HEK293 (cell line): ENCODE results near the gene TRIM27.

Experiments
- CTCF ChIA-PET: fragments of 350-600 bp; formaldehyde crosslinking; extraction: SDS; loops from one replicate; lab custom pipeline; 2021; ENCODE audit warnings: antibody characterized with exemption; lab: Yijun Ruan, JAX
- POLR2A ChIA-PET: fragments of 300-600 bp; formaldehyde crosslinking; extraction: SDS; loops from one replicate; lab custom pipeline; 2020; ENCODE audit warnings: antibody characterized with exemption, inconsistent platforms; lab: Yijun Ruan, JAX
- H3K27ac ChIP-seq: fragments of 200-500 bp; sonication (Bioruptor generic); 2 replicates; pipeline ENCODE4 v1.5.1; 2014; ENCODE audit warnings: low read depth, low read length, control low read depth, inconsistent platforms; ENCODE audit errors: extremely low read depth
- H3K36me3 ChIP-seq, 2 experiments: fragments of 200-500 bp in 1 of 2; sonication (Bioruptor generic) in 1 of 2; 1 replicate in 1 of 2; 2 replicates in 1 of 2; pipeline ENCODE4 v1.5.1; 2014 to 2017; ENCODE audit warnings: inconsistent platforms in 2 of 2, low read length in 2 of 2; ENCODE audit not compliant: control insufficient read depth in 2 of 2, insufficient read depth in 1 of 2
- H3K4me1 ChIP-seq: fragments of 200-500 bp; sonication (Bioruptor generic); 2 replicates; pipeline ENCODE4 v1.5.1; 2014; ENCODE audit warnings: mild to moderate bottlenecking, low read length, inconsistent platforms; ENCODE audit not compliant: control insufficient read depth, insufficient read depth
- H3K4me3 ChIP-seq: 2 replicates; pipeline ENCODE4 v1.5.1; 2011; ENCODE audit warnings: low read depth, mild to moderate bottlenecking, control low read depth, low read length, moderate library complexity
- H3K9me3 ChIP-seq: fragments of 200-500 bp; sonication (Bioruptor generic); 2 replicates; pipeline ENCODE4 v1.5.1; 2014; ENCODE audit warnings: low read depth, low read length, inconsistent platforms; ENCODE audit not compliant: control insufficient read depth, insufficient read depth
- KLF8 ChIP-seq: fragments of 450-650 bp; formaldehyde crosslinking; IDR thresholded peaks from 2 replicates; pipeline ENCODE4 v1.5.1; 2016; ENCODE audit warnings: missing biosample characterization, missing genetic modification characterization
- KLF9 ChIP-seq: fragments of 450-650 bp; formaldehyde crosslinking; IDR thresholded peaks from 2 replicates; pipeline ENCODE4 v1.5.1; 2016; ENCODE audit warnings: missing biosample characterization, missing genetic modification characterization, low read depth
- PBX3 ChIP-seq: sonication (generic); formaldehyde crosslinking; IDR thresholded peaks from 2 replicates; pipeline ENCODE4 v1.8.1; 2022; ENCODE audit warnings: mild to moderate bottlenecking, moderate library complexity, missing genetic modification reagents
- PRDM10 ChIP-seq: fragments of 450-650 bp; formaldehyde crosslinking; IDR thresholded peaks from 2 replicates; pipeline ENCODE4 v1.5.1; 2016; ENCODE audit warnings: missing biosample characterization, missing genetic modification characterization
- SP3 ChIP-seq: fragments of 450-650 bp; formaldehyde crosslinking; IDR thresholded peaks from 2 replicates; pipeline ENCODE4 v1.5.1; 2016; ENCODE audit warnings: missing biosample characterization, missing genetic modification characterization
- SP7 ChIP-seq: fragments of 450-650 bp; formaldehyde crosslinking; IDR thresholded peaks from 2 replicates; pipeline ENCODE4 v1.5.1; 2016; ENCODE audit warnings: missing biosample characterization, missing genetic modification characterization
- TRIM28 ChIP-seq: IDR thresholded peaks from 2 replicates; pipeline ENCODE4 v1.6.1; 2011; ENCODE audit warnings: low read length, control low read depth, borderline replicate concordance
- YY1 ChIP-seq: fragments of 450-650 bp; formaldehyde crosslinking; IDR thresholded peaks from 2 replicates; pipeline ENCODE4 v1.5.1; 2018; ENCODE audit warnings: missing biosample characterization, missing genetic modification characterization
- ZBTB8A ChIP-seq: fragments of 450-650 bp; formaldehyde crosslinking; IDR thresholded peaks from 2 replicates; pipeline ENCODE4 v1.5.1; 2016; ENCODE audit warnings: missing biosample characterization, missing genetic modification characterization
- ZFP69B ChIP-seq: fragments of 450-650 bp; formaldehyde crosslinking; IDR thresholded peaks from 2 replicates; pipeline ENCODE4 v1.5.1; 2016; ENCODE audit warnings: missing biosample characterization, missing genetic modification characterization
- ZNF121 ChIP-seq: fragments of 450-650 bp; formaldehyde crosslinking; IDR thresholded peaks from 2 replicates; pipeline ENCODE4 v1.5.1; 2016; ENCODE audit warnings: missing biosample characterization, missing genetic modification characterization
- ZNF19 ChIP-seq: fragments of 450-650 bp; formaldehyde crosslinking; IDR thresholded peaks from 2 replicates; pipeline ENCODE4; 2016; ENCODE audit warnings: missing biosample characterization, missing genetic modification characterization, low read depth
- ZNF211 ChIP-seq: fragments of 450-650 bp; formaldehyde crosslinking; IDR thresholded peaks from 2 replicates; pipeline ENCODE4 v1.5.1; 2016; ENCODE audit warnings: low read depth, missing biosample characterization, missing genetic modification characterization
- ZNF366 ChIP-seq: fragments of 450-650 bp; formaldehyde crosslinking; conservative IDR thresholded peaks from 2 replicates; pipeline ENCODE4 v1.5.1; 2016; ENCODE audit warnings: missing biosample characterization, missing genetic modification characterization
- ZNF394 ChIP-seq: fragments of 450-650 bp; formaldehyde crosslinking; IDR thresholded peaks from 2 replicates; pipeline ENCODE4 v1.5.1; 2016; ENCODE audit warnings: missing biosample characterization, missing genetic modification characterization, mild to moderate bottlenecking, moderate library complexity, borderline replicate concordance
- ZNF426 ChIP-seq: fragments of 450-650 bp; formaldehyde crosslinking; IDR thresholded peaks from 2 replicates; pipeline ENCODE4 v1.5.1; 2017; ENCODE audit warnings: missing biosample characterization, missing genetic modification characterization, mild to moderate bottlenecking, inconsistent platforms, moderate library complexity
- ZNF501 ChIP-seq: fragments of 450-650 bp; formaldehyde crosslinking; IDR thresholded peaks from 2 replicates; pipeline ENCODE4 v1.5.1; 2016; ENCODE audit warnings: missing biosample characterization, missing genetic modification characterization
- ZNF548 ChIP-seq: fragments of 450-650 bp; formaldehyde crosslinking; IDR thresholded peaks from 2 replicates; pipeline ENCODE4 v1.5.1; 2016; ENCODE audit warnings: missing biosample characterization, missing genetic modification characterization
- ZNF571 ChIP-seq: fragments of 450-650 bp; formaldehyde crosslinking; IDR thresholded peaks from 2 replicates; pipeline ENCODE4 v1.5.0; 2017; ENCODE audit warnings: missing biosample characterization, missing genetic modification characterization
- ZNF580 ChIP-seq: fragments of 450-650 bp; formaldehyde crosslinking; IDR thresholded peaks from 2 replicates; pipeline ENCODE4 v1.5.1; 2016; ENCODE audit warnings: missing biosample characterization, missing genetic modification characterization
- ZNF600 ChIP-seq: fragments of 450-650 bp; formaldehyde crosslinking; IDR thresholded peaks from 2 replicates; pipeline ENCODE4 v1.5.1; 2016; ENCODE audit warnings: missing biosample characterization, missing genetic modification characterization
- ZNF629 ChIP-seq: fragments of 450-650 bp; formaldehyde crosslinking; IDR thresholded peaks from 2 replicates; pipeline ENCODE4 v1.5.1; 2017; ENCODE audit warnings: missing biosample characterization, missing genetic modification characterization
- ZNF654 ChIP-seq: fragments of 450-650 bp; formaldehyde crosslinking; IDR thresholded peaks from 2 replicates; pipeline ENCODE4 v1.5.1; 2016; ENCODE audit warnings: low read depth, missing biosample characterization, missing genetic modification characterization
- ZNF677 ChIP-seq: fragments of 450-650 bp; IDR thresholded peaks from 2 replicates; pipeline ENCODE4 v1.5.0; 2018; ENCODE audit warnings: missing biosample characterization, mild to moderate bottlenecking, missing genetic modification characterization, moderate library complexity
- ZNF707 ChIP-seq: fragments of 450-650 bp; formaldehyde crosslinking; IDR thresholded peaks from 2 replicates; pipeline ENCODE4 v1.5.1; 2016; ENCODE audit warnings: missing biosample characterization, missing genetic modification characterization
- ZNF777 ChIP-seq: fragments of 450-650 bp; formaldehyde crosslinking; IDR thresholded peaks from 2 replicates; pipeline ENCODE4 v1.5.1; 2017; ENCODE audit warnings: missing biosample characterization, missing genetic modification characterization, borderline replicate concordance
- TF ChIP-seq, protein P1 (sequence below): fragments of 450-650 bp; IDR thresholded peaks from 2 replicates; pipeline ENCODE4 v1.5.1; 2018; ENCODE audit warnings: missing biosample characterization, missing genetic modification characterization
- TF ChIP-seq, protein P2 (sequence below): fragments of 450-650 bp; formaldehyde crosslinking; IDR thresholded peaks from 2 replicates; pipeline ENCODE4 v1.5.1; 2016; ENCODE audit warnings: missing biosample characterization, missing genetic modification characterization
- TF ChIP-seq, protein P3 (sequence below): fragments of 450-650 bp; formaldehyde crosslinking; IDR thresholded peaks from 2 replicates; pipeline ENCODE4 v1.5.1; 2017; ENCODE audit warnings: missing biosample characterization, missing genetic modification characterization

Gene TRIM27

GRCh38 chr6:28953039-28953584, 29.3 kb upstream of the TRIM27 start:
- peak overlapping the region; percentile 26; the same call in 1 of the 2 replicates for H3K27ac ChIP-seq
- TF ChIP-seq ZNF548 (tag by site-specific recombination) (no peak), PBX3 (no peak), ZNF211 (tag by site-specific recombination) (no peak), SP7 (tag by site-specific recombination) (peak; percentile 88), ZBTB8A (tag by site-specific recombination) (0 out of 2 replicates have a peak, but pooled peaks have one; percentile 39), ZNF394 (tag by site-specific recombination) (peak; percentile 62), KLF8 (tag by site-specific recombination) (peak; percentile 62), ZNF629 (tag by site-specific recombination) (peak; percentile 59; the same call in 1 of the 2 replicates), ZNF677 (no peak), ZNF19 (no peak), ZNF600 (tag by site-specific recombination) (no peak), ZNF580 (0 out of 2 replicates have a peak, but pooled peaks have one; percentile 9), ZNF654 (tag by site-specific recombination) (no peak), ZNF121 (tag by site-specific recombination) (no peak), ZNF777 (no peak), ZNF571 (tag by site-specific recombination) (no peak), ZNF501 (tag by site-specific recombination) (peak; percentile 84), KLF9 (tag by site-specific recombination) (no peak), PRDM10 (tag by site-specific recombination) (peak; percentile 9; the same call in 1 of the 2 replicates), TRIM28 (no peak), SP3 (tag by site-specific recombination) (peak; percentile 33; the same call in 1 of the 2 replicates), ZFP69B (tag by site-specific recombination) (no peak), YY1 (tag by site-specific recombination) (peak; percentile 63; the same call in 1 of the 2 replicates), ZNF426 (tag by site-specific recombination) (no peak; the same call in 1 of the 2 replicates), ZNF707 (tag by site-specific recombination) (no peak), ZNF366 (0 out of 2 replicates have a peak, but pooled peaks have one; percentile 33)
- TF ChIP-seq, protein P1, sequence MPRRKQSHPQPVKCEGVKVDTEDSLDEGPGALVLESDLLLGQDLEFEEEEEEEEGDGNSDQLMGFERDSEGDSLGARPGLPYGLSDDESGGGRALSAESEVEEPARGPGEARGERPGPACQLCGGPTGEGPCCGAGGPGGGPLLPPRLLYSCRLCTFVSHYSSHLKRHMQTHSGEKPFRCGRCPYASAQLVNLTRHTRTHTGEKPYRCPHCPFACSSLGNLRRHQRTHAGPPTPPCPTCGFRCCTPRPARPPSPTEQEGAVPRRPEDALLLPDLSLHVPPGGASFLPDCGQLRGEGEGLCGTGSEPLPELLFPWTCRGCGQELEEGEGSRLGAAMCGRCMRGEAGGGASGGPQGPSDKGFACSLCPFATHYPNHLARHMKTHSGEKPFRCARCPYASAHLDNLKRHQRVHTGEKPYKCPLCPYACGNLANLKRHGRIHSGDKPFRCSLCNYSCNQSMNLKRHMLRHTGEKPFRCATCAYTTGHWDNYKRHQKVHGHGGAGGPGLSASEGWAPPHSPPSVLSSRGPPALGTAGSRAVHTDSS, result 0 out of 2 replicates have a peak, but pooled peaks have one; percentile 33
- TF ChIP-seq, protein P2, sequence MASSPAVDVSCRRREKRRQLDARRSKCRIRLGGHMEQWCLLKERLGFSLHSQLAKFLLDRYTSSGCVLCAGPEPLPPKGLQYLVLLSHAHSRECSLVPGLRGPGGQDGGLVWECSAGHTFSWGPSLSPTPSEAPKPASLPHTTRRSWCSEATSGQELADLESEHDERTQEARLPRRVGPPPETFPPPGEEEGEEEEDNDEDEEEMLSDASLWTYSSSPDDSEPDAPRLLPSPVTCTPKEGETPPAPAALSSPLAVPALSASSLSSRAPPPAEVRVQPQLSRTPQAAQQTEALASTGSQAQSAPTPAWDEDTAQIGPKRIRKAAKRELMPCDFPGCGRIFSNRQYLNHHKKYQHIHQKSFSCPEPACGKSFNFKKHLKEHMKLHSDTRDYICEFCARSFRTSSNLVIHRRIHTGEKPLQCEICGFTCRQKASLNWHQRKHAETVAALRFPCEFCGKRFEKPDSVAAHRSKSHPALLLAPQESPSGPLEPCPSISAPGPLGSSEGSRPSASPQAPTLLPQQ (tag by site-specific recombination), result peak; percentile 70
- TF ChIP-seq, protein P3, sequence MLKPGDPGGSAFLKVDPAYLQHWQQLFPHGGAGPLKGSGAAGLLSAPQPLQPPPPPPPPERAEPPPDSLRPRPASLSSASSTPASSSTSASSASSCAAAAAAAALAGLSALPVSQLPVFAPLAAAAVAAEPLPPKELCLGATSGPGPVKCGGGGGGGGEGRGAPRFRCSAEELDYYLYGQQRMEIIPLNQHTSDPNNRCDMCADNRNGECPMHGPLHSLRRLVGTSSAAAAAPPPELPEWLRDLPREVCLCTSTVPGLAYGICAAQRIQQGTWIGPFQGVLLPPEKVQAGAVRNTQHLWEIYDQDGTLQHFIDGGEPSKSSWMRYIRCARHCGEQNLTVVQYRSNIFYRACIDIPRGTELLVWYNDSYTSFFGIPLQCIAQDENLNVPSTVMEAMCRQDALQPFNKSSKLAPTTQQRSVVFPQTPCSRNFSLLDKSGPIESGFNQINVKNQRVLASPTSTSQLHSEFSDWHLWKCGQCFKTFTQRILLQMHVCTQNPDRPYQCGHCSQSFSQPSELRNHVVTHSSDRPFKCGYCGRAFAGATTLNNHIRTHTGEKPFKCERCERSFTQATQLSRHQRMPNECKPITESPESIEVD (tag by site-specific recombination), result 0 out of 2 replicates have a peak, but pooled peaks have one; percentile 23

More at GRCh38 chr6:28953039-28953584, 29.3 kb upstream of the TRIM27 start:
- Histone ChIP-seq H3K36me3 (no peaks in the 10 kb centered on the region), H3K9me3 (no peaks in the 10 kb centered on the region), H3K4me1 (peaks cover 3% of the 10 kb centered on the region), H3K4me3 (peak overlapping the region; percentile 65)
- ChIA-PET CTCF (interaction anchor here (0.6 to 1.1 kb wide), 4 partner anchors 9 to 115 kb away, joined by 3 to 6 read pairs (median 4); no protein-coding TSS in a partner anchor), POLR2A (interaction anchor here (1.0 to 2.2 kb wide), 5 partner anchors 11 to 63 kb away, joined by 3 to 7 read pairs (median 3); no protein-coding TSS in a partner anchor)
